HCT116 (cell line): ENCODE data around the gene CEP170B.

ENCODE experiments used
- EZH2phosphoT487 ChIP-seq: fragments of 200-600 bp; IDR thresholded peaks from 2 replicates; pipeline ENCODE4 v1.6.1; 2018; ENCODE audit warnings: antibody characterized with exemption, borderline replicate concordance
- POLR2AphosphoS5 ChIP-seq: IDR thresholded peaks from 2 replicates; pipeline ENCODE4 v1.6.1; 2011; ENCODE audit warnings: mild to moderate bottlenecking, low read depth, low read length, moderate library complexity
- SP1 ChIP-seq: IDR thresholded peaks from 2 replicates; pipeline ENCODE4 v1.6.1; 2012; ENCODE audit warnings: low read depth
- SRF ChIP-seq: IDR thresholded peaks from 2 replicates; pipeline ENCODE4 v1.6.1; 2012; ENCODE audit warnings: low read depth
- YY1 ChIP-seq: IDR thresholded peaks from 2 replicates; pipeline ENCODE4 v1.6.1; 2011; ENCODE audit warnings: low read length, low read depth, moderate library complexity, mild to moderate bottlenecking; ENCODE audit not compliant: insufficient replicate concordance; ENCODE audit errors: extremely low read depth
- TF ChIP-seq, protein P1 (sequence below), 3 experiments: fragments of 200-600 bp in 1 of 3; sonication (generic) in 1 of 3; IDR thresholded peaks in 2 of 3; conservative IDR thresholded peaks in 1 of 3; 2 replicates each; pipeline ENCODE4 v1.5.1; 2012 to 2017; ENCODE audit warnings: low read depth in 2 of 3, low read length in 2 of 3, antibody characterized with exemption in 1 of 3, borderline replicate concordance in 1 of 3, control low read depth in 1 of 3, mild to moderate bottlenecking in 1 of 3, mixed read lengths in 1 of 3, mixed run types in 1 of 3, moderate library complexity in 1 of 3; ENCODE audit not compliant: insufficient read depth in 1 of 3

DNA sequence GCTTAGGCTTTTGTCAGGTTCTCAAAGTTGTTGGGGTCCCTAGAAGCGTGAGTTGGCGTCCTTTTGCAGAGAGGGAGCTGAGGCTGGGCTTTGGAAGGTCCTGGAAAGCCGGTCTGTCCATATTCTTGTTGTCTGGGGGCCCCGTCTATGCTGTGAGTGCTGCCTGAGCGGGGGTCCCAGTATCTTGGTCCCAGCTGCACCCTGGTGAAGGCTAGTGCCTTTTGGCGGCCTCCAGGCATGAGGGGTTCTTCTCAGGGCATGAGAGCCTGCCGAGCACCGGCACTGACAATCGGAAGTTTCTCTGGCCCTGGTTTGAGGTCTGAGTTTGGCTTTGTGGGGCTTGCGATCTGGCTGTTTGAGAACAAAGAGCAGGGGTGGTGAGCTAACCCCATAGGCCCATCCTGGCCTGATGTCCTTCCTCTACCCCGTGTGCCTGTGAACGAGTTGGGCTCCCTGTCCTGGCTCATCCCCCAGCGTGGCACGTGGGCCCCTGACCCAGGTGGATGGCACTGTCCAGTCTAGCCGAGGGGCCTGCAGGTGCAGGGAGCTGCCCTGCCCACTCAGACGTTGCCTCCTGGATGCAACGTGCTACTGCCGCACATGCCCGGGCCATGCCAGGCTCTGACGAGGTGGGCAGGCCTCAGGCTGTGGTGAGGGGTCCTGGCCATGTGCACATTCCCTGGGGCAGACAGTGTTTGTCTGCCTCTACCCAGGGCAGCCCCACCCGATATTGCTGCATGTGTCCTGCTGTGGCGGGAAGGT lies 3.9 kb downstream of the CEP170B start:
- TF ChIP-seq, protein P1, sequence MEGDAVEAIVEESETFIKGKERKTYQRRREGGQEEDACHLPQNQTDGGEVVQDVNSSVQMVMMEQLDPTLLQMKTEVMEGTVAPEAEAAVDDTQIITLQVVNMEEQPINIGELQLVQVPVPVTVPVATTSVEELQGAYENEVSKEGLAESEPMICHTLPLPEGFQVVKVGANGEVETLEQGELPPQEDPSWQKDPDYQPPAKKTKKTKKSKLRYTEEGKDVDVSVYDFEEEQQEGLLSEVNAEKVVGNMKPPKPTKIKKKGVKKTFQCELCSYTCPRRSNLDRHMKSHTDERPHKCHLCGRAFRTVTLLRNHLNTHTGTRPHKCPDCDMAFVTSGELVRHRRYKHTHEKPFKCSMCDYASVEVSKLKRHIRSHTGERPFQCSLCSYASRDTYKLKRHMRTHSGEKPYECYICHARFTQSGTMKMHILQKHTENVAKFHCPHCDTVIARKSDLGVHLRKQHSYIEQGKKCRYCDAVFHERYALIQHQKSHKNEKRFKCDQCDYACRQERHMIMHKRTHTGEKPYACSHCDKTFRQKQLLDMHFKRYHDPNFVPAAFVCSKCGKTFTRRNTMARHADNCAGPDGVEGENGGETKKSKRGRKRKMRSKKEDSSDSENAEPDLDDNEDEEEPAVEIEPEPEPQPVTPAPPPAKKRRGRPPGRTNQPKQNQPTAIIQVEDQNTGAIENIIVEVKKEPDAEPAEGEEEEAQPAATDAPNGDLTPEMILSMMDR (IDR thresholded peaks at IDR 0.05 in 2 of 3, conservative IDR thresholded peaks at IDR 0.05 in 1 of 3; ENCODE audit: borderline replicate concordance in 1 of 3, insufficient read depth in 1 of 3, low read depth in 2 of 3, low read length in 2 of 3) = no peak
- TF ChIP-seq POLR2AphosphoS5 = no peak
- TF ChIP-seq YY1 = no peak
- TF ChIP-seq SP1 = no peak
- TF ChIP-seq EZH2phosphoT487 = no peak
- no peak for TF ChIP-seq SRF
